ENCODE results near the gene COG2.
"Not testable (repeated sequence)": the region's sequence is repeated elsewhere in the genome, so short reads cannot be mapped to it uniquely, and the experiment has no call there.

Gene COG2

GRCh38 chr1:230717251-230717650, 75.0 kb downstream of the COG2 start:
- Mint-ChIP-seq H3K4me3 (no peak overlapping the region), H3K9me3 (peaks cover 6% of the 10 kb centered on the region), H3K36me3 (ENCODE audit: low read depth) (no peaks in the 10 kb centered on the region), H3K4me1 (ENCODE audit: low read depth) (no peaks in the 10 kb centered on the region), H3K27ac (no peak overlapping the region), H3K27me3 (ENCODE audit: low read depth) (peaks cover 10% of the 10 kb centered on the region)

DNA sequence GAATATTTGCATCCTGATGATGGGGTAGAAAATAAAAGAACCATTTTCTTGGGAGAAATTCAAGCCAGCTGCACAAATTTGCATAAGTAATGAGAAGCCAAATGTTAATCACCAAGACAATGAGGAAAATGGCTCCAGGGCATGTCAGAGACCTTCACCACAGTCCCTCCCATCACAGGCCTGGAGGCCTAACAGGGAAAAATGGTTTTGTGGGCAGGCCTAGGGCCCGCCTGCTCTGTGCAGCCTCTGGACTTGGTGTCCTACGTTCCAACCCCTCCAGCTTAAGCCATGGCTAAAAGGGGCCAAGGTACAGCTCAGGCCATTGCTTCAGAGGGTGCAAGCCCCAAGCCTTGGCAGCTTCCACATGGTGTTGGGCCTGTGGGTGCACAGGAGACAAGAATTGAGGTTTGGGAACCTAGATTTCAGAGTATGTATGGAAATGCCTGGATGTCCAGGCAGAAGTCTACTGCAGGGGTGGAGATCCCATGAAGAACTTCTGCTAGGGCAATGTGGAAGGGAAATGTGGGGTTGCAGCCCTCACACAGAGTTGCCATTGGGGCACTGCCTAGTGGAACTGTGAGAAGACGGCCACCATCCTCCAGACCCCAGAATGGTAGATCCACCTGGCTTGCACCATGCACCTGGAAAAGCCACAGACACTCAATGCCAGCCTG, 79.7 kb downstream of the COG2 start:
- H3K9me3 Mint-ChIP-seq; H3K4me3 Mint-ChIP-seq; H3K27me3 Mint-ChIP-seq (ENCODE audit: low read depth); H3K27ac Mint-ChIP-seq; H3K36me3 Mint-ChIP-seq (ENCODE audit: low read depth); H3K4me1 Mint-ChIP-seq (ENCODE audit: low read depth): not testable (repeated sequence)

DNA sequence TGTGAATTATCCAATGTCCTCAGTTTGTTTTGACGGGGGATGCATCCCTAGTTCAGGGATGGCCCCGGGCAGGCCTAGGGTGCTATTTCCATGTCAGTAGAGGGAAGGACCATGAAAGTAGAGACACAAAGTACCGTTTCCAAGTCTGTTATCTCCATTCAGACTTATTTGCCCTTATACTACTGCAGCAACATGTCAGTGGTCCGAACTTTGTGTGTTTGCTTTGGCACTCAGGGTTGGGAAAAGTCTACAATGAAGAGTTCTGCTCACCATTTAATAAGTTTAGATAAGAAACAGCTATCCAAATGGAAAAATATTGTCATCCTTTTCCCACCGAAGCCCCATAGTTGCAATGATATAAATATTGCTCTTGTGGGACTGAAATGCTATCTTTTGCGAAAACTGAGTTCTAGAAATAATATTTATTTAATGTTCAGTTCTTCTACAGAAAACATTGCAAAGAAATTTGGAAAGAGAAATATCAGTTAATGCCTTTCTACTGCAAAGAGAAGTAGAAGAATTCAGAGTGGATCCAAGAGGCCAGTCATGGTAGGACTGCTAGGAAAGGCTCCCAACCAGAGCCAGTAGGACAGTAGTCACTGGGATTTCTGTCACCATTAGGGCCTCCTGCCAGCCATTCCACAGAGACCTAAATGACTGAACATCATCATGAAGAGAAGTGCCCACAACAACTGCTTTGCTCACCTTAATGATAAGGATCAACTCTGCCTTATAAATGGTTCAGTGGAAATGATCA, 83.2 kb downstream of the COG2 start:
- Mint-ChIP-seq H3K36me3 (ENCODE audit: low read depth) (no peaks in the 10 kb centered on the region), H3K4me3 (no peak overlapping the region), H3K27me3 (ENCODE audit: low read depth) (peaks cover 11% of the 10 kb centered on the region), H3K27ac (no peak overlapping the region), H3K9me3 (peaks cover 6% of the 10 kb centered on the region), H3K4me1 (ENCODE audit: low read depth) (no peaks in the 10 kb centered on the region)

GRCh38 chr1:230728710-230729392, 86.6 kb downstream of the COG2 start:
- Mint-ChIP-seq H3K4me1 (ENCODE audit: low read depth) (no peaks in the 10 kb centered on the region), H3K9me3 (no peaks in the 10 kb centered on the region), H3K36me3 (ENCODE audit: low read depth) (no peaks in the 10 kb centered on the region), H3K4me3 (no peak overlapping the region), H3K27me3 (ENCODE audit: low read depth) (peaks cover 11% of the 10 kb centered on the region), H3K27ac (no peak overlapping the region)

DNA sequence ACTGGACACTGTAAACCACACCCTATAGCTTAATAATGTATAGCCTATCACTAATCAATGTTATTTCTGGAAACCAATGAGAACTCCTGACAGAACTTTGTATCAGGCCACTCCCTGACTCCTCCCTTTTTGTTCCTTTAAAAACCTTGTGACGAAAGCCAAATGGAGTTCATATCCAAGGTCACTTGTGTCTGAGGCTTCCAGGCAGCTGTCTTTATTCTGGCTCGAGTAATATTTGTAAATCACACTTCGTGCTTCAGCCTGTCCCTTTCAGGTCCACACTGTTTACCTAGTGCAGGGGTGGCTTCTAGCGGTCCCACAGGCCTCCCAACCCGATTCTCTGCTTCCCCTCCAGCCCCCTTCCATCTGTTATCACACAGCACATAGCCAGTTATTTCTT, 88.7 kb downstream of the COG2 start:
- Mint-ChIP-seq H3K9me3 (no peaks in the 10 kb centered on the region), H3K36me3 (ENCODE audit: low read depth) (no peaks in the 10 kb centered on the region), H3K27me3 (ENCODE audit: low read depth) (peaks cover 8% of the 10 kb centered on the region), H3K4me3 (no peak overlapping the region), H3K27ac (no peak overlapping the region), H3K4me1 (ENCODE audit: low read depth) (no peaks in the 10 kb centered on the region)

DNA sequence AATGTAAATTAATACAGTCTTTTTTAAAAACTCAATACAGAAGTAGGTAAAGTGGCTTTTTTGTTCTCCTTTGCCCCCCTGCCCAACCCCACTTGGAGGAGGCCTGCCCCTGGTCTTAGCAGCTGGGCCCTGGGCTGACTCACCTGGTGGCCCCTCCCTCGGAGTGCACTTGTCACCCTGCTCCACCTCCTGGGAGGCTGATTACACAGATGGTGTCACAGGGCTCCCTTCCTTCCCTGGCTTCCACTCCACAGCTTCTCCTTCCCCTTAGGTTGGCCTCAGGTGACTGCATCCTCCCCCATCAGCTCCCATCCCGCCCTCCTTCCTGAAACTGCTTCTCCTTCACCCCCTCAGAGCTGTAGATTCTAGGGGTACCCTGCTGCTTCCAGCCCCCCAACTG, 93.2 kb downstream of the COG2 start:
- H3K27me3 Mint-ChIP-seq (ENCODE audit: low read depth): no peaks in the 10 kb centered on the region
- H3K4me1 Mint-ChIP-seq (ENCODE audit: low read depth): no peaks in the 10 kb centered on the region
- H3K9me3 Mint-ChIP-seq: no peaks in the 10 kb centered on the region
- H3K27ac Mint-ChIP-seq: no peak overlapping the region
- H3K4me3 Mint-ChIP-seq: no peak overlapping the region
- H3K36me3 Mint-ChIP-seq (ENCODE audit: low read depth): no peaks in the 10 kb centered on the region

DNA sequence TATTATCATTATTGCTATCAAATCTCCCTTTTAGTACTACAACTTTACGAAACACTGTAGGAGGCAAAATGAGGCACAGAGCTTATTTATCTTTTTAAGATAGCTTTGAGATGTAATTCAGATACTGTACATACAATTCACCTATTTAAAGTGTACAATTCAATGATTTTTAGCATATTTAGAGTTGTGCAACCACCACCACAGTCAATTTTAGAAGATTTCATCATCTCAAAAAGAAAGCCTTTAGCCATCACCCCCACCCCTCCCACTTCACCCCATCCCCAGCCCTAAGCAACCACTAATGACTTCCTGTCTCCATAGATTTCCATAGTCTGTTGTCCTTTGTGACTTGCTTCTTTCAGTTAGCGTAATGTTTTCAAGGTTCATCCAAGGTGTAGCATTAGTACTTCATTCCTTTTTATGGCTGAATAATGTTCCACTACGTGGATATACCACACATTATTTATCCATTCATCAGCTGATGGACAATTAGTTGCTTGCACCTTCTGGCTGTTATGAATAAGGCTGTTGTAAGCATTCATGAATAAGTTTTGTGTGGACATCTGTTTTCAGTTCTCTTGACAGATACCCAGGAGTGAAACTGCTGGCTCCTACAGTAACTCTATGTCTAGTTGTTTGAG, 95.5 kb downstream of the COG2 start:
- Mint-ChIP-seq H3K27ac (no peak overlapping the region), H3K36me3 (ENCODE audit: low read depth) (no peaks in the 10 kb centered on the region), H3K4me3 (no peak overlapping the region), H3K4me1 (ENCODE audit: low read depth) (no peaks in the 10 kb centered on the region), H3K9me3 (no peaks in the 10 kb centered on the region), H3K27me3 (ENCODE audit: low read depth) (no peaks in the 10 kb centered on the region)

DNA sequence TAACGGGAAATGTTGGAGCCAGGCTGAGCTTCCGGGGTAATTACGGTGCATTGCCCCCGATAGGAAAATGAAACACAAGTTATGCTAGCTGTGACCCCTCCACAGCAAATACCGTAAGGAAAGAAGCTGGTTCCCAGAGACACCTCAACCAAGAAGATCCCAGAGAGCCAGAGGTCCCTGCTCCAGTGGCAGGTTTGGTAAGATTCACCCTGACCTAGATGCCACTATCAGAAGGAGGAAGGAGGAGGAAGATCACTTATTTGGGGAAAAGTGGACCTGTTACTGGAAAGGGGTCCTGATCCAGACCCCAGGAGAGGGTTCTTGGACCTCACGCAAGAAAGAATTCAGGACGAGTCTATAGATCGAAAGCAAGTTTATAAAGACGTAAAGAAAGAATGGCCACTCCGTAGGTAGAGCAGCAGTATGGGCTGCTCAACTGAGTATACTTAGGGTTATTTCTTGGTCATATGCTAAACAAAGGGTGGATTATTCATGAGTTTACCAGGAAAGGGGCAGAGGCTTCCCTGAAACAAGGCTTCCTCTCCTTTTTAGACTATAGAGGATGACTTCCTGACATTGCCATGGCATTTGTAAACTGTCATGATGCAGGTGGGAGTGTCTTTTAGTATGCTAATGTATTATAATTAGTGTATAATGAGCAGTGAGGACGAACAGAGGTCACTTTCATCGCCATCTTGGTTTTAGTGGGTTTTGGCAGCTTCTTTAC, 97.4 kb downstream of the COG2 start:
- no peak overlapping the region for H3K4me3 Mint-ChIP-seq
- H3K4me1 Mint-ChIP-seq (ENCODE audit: low read depth): no peaks in the 10 kb centered on the region
- H3K36me3 Mint-ChIP-seq (ENCODE audit: low read depth): no peaks in the 10 kb centered on the region
- H3K9me3 Mint-ChIP-seq: no peaks in the 10 kb centered on the region
- H3K27ac Mint-ChIP-seq: no peak overlapping the region
- no peaks in the 10 kb centered on the region for H3K27me3 Mint-ChIP-seq (ENCODE audit: low read depth)
